Skin of body (tissue), 2 donors: ENCODE results near the gene CTTN. TPM values are rescaled to one million over a fixed set of nuclear protein-coding genes. Genes with fewer than 3 reads are reported as not detected.
"Not testable (repeated sequence)": the region's sequence is repeated elsewhere in the genome, so short reads cannot be mapped to it uniquely, and the experiment has no call there.

Experiments used
- DNase-seq: peaks from one replicate; lab custom pipeline; 2025; lab: John Stamatoyannopoulos, UW
- total RNA-seq: library from RNA; depleted of rRNA; stranded (reverse); fragments of >200 nt; gene quantifications from one replicate; pipeline ENCODE4 v1.2.3, GENCODE V29; 2014

CTTN gene
- total RNA-seq, 1 donor from 2014 or later = 131 TPM

GRCh38 chr11:70454197-70454767, 56.0 kb downstream of the CTTN start:
- DNase-seq = no peak

- DNase-seq = not testable (repeated sequence)
Observed at GRCh38 chr11:70454811-70455210, 56.5 kb downstream of the CTTN start.

DNA sequence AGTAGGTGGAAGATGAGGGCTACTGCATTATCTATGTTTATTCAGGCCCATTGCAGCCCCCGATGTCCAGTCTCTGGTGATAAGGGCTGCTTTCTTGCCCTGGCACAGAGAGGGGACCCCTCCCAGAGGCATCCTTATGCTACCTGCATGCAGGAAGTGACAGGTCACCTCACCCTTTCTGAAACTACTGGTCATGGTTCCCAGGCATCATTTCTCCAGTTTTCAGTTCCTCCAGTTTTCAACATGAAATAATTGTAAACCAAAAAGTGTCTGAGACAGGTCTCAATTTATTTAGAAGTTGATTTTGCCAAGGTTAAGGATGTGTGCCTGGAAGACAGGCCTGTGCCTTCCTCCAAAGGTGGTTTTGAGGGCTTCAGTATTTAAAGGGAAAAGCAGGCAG, 57.0 kb downstream of the CTTN start:
- no peak for DNase-seq

GRCh38 chr11:70456921-70457532, 58.7 kb downstream of the CTTN start:
- DNase-seq = no peak

- DNase-seq = no peak
Observed at GRCh38 chr11:70458736-70459135, 60.4 kb downstream of the CTTN start.

- no peak for DNase-seq
Observed at GRCh38 chr11:70460111-70460510, 61.8 kb downstream of the CTTN start.

- no peak for DNase-seq
Observed at GRCh38 chr11:70460964-70461363, 62.6 kb downstream of the CTTN start.

- DNase-seq = no peak
Observed at GRCh38 chr11:70462818-70463477, 64.6 kb downstream of the CTTN start.

GRCh38 chr11:70463478-70464255, 65.3 kb downstream of the CTTN start:
- DNase-seq = no peak

DNA sequence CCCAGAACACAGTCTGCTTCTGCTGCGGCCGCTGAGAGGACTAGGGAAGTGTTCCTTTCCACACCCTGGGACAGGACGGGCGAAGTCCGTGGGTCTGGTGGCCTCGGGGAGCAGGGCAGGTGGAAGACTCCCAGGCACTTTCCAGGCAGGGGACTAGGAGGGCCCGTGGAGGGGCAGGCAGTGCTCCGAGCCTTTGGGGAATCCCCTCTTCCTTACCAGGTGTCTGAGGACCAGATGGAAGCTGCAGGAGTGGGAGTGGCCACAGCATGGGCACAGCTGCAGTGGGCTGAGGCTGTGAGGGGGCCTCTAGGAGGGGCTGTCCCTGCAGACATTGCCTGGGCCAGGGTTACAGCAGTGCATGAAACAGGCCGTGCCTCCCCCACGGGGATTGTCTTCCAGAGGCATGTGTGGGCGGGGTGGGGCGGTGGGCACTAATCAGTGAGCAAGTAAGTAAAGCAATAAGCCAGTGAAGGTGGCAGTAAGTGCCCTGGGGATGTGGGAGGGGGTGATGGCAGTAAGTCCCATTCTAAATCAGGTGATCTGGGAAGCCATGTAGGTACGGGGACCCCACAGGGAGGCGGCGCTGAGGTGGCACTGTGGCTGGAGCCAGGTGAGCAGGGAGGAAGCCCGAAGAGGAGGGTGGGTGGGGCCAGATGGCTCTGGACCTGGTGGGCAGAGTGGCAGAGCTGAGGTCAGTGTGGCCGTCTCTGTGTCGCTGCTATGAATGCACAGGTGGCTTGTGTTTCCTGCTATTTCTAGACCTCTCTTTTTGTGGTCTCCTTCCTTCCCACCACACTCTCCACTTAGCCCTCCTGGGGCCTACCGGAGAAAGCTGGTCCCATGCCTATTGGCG, 66.4 kb downstream of the CTTN start:
- no peak for DNase-seq

DNA sequence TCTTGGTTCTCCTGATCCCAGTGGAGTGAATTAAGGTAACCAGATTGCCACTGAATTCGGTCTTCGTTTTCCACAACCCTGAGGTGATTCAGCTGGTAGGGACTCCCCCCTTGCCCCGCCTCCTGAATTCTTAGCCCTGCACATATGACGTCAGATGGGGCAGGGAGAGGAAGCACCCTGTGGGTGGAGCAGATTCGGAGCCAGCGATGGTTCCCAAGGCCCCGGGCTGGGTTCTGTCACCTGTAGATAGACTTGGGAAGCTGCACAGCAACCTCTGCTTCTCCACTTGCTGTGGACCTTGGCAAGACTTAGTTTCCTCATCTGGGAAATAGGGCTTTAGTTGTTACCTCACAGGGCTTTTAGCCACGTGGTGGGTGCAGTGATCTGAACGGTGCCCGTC, 67.8 kb downstream of the CTTN start:
- no peak for DNase-seq

DNA sequence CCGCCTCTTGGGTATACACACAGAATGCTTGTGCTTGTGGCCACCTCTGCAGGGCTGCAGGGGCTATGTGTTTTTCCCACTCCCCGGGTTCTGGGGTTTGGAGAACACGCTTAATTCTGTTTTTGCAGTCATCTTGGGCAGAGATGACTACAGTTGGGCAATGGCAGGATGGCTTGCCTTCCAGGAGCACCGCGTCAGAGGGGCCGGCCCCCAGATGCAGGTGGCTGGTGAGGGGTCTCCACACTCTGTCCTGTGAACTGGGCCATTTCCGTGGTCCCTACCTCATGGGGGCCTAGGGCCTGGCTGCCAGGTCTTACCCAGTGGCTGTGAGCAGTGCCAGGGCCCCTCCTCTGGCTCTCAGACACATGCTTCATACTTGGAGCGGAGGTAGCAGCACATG, 68.3 kb downstream of the CTTN start:
- DNase-seq = no peak

- DNase-seq = peak; percentile 40
Observed at GRCh38 chr11:70467201-70468085, 69.1 kb downstream of the CTTN start.

GRCh38 chr11:70468256-70469195, 70.2 kb downstream of the CTTN start:
- DNase-seq = no peak

- DNase-seq = no peak
Observed at GRCh38 chr11:70470127-70470526, 71.8 kb downstream of the CTTN start.

DNA sequence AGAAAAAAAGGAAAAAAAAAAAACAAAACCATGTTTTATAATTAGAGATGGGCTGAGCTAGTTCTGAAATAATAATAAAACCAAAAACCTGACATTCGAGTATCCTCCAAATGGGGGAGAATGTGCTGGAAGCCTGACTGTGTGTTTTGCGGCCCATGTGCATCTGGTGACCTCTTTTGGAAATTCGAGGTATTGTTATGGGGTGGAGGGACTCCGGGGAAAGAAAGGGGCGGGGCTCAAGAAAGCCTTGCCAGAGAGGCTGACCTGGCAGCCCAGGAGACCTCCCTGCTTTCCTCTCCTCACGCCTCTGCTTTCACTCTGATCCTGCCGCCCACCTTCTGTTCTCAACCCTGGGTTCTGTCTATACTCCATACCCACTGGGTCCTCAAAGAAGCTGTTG, 72.9 kb downstream of the CTTN start:
- no peak for DNase-seq

GRCh38 chr11:70472240-70472639, 73.9 kb downstream of the CTTN start:
- no peak for DNase-seq

DNA sequence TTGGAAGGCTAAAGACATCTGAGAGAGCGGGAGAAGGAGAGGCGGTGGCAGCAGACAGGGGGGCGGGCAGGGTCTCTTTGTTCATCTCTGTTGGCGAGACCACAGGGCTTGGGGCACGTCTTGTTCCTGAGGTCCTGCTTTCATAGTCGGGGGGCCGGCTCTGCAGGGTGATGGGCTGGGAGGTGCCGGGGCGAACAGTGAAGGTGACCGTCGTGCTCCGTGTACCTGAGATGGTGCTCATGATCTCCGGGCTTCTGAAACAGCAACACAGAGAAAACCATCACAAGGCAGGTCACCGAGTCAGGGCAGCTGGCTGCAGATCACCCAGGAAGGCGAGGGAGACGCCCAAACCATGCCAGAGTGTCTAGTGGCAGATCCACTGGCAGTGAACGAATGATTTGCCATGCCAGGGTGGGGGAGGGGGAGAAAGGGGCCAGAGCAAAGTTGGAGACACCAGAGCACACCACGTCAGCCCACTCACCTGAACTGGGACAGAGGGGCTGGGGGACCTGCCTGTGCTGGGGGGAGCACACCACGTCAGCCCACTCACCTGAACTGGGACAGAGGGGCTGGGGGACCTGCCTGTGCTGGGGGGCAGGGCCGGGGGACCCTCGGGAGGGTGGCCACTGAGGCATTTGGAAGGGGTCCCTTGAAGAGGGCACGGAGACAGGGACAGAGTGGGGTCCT, 75.0 kb downstream of the CTTN start:
- no peak for DNase-seq
